ENCODE results near the gene RPS28. TPM values are rescaled to one million over a fixed set of nuclear protein-coding genes. Genes with fewer than 3 reads are reported as not detected.
"Not testable (repeated sequence)": the region's sequence is repeated elsewhere in the genome, so short reads cannot be mapped to it uniquely, and the experiment has no call there.

RPS28 gene
- total RNA-seq, 2 experiments from 2014 or later: 1,292 to 1,333 TPM

DNA sequence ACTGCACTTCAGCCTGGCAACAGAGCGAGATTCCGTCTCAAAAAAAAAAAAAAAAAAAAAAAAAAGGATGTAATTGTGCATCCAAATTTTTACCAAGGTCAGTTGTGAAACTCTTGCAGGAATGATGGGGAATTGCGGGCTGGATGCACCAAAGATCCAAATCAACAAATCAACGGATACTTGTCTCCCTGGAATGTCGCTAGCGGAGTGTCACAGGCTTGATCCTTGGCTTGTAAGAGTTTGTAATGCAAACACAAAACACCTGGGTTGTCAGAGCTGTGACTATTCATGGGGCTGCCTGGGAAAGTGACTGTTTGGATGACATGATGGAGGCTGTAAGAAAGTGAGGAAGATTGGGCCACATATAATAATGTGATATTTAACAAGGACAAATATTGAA lies 17.5 kb downstream of the RPS28 start:
- no peak for ATAC-seq
- CTCF ChIA-PET: interaction anchor here (1.1 to 2.0 kb wide), 3 partner anchors 9 to 16 kb away, joined by 3 to 8 read pairs (median 4); no protein-coding TSS in a partner anchor
- Mint-ChIP-seq H3K27ac (no peak overlapping the region), H3K27me3 (peaks cover 39% of the 10 kb centered on the region), H3K4me3 (no peak overlapping the region), H3K36me3 (no peaks in the 10 kb centered on the region), H3K4me1 (peaks cover 25% of the 10 kb centered on the region), H3K9me3 (ENCODE audit: low read depth) (no peaks in the 10 kb centered on the region)
- DNase-seq: no peak

DNA sequence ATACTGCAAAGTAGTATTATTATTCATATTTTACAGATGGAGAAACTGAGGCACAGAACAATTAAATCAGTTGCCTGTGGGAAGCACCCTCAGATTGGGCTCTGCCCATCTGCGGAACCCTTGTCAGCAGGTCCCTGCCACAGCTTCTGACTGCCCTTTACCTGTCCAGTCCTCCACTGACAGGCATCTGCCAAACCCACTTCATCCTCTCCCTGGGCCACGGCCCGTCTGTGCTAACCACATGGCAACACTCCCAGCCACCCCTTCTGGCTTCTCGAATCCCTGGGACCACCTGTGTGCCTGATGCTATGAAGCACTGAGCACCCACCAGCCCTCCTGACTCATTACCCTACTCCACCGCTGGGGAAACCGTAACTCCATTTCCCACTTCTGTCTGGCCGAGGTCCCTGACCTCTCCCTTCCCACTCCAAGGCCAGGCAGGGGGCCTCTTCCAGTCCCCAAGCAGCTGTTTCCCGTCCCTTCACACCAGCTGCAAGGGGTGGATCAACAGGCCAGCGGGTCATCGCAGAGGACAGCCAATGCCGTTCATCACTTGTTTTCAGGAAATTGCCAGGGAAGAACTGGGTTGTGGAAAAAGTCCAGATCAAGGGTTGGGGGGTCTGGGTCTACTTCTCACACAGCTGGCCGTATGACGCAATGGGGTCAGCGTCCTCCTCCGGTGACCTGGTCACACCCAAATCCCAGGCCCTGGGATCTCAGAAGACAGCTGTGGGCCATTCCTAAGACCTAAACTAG lies 19.2 kb downstream of the RPS28 start:
- no peak for ATAC-seq

DNA sequence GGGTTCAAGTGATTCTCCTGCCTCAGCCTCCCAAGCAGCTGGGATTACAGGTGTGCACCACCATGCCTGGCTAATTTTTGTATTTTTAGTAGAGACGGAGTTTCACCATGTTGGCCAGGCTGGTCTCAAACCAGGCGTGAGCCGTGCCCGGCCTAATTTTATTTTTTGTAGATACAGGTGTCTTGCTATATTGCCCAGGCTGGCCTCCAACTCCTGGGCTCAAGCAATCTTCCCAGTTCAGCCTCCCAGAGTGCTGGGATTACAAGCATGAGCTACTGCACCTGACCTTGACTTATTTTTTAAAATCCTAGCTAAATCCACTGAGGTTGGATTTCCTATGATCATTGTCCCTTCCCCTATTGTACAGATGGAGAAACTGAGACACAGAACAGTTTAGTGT lies 20.2 kb downstream of the RPS28 start:
- not testable (repeated sequence) for H3K27ac Mint-ChIP-seq; ATAC-seq; DNase-seq; H3K9me3 Mint-ChIP-seq (ENCODE audit: low read depth); H3K4me3 Mint-ChIP-seq; H3K36me3 Mint-ChIP-seq
- Mint-ChIP-seq H3K27me3 (peaks cover 27% of the 10 kb centered on the region), H3K4me1 (peaks cover 15% of the 10 kb centered on the region)
- CTCF ChIA-PET: interaction anchor here (1.0 to 5.9 kb wide), 5 partner anchors 13 to 398 kb away, joined by 3 to 48 read pairs (median 3); partner anchors contain the start of gene TIMM44

More for the DNA sequence above, 19.2 kb downstream of the RPS28 start:
- H3K27me3 Mint-ChIP-seq: peaks cover 34% of the 10 kb centered on the region
- no peak for DNase-seq
- H3K4me3 Mint-ChIP-seq: no peak overlapping the region
- H3K4me1 Mint-ChIP-seq: peaks cover 21% of the 10 kb centered on the region
- no peaks in the 10 kb centered on the region for H3K36me3 Mint-ChIP-seq
- no peak overlapping the region for H3K27ac Mint-ChIP-seq
- H3K9me3 Mint-ChIP-seq (ENCODE audit: low read depth): no peaks in the 10 kb centered on the region
- CTCF ChIA-PET: interaction anchor here (0.6 to 5.9 kb wide), 7 partner anchors 9 to 240 kb away, joined by 3 to 48 read pairs (median 3); no protein-coding TSS in a partner anchor

GRCh38 chr19:8342316-8342683 lies 21.0 kb downstream of the RPS28 start:
- CTCF ChIA-PET: interaction anchor here (0.9 to 5.9 kb wide), 2 partner anchors 12 to 23 kb away, joined by 3 to 48 read pairs; no protein-coding TSS in a partner anchor
- H3K4me1 Mint-ChIP-seq: peaks cover 15% of the 10 kb centered on the region
- DNase-seq: no peak
- no peak for ATAC-seq
- no peaks in the 10 kb centered on the region for H3K36me3 Mint-ChIP-seq
- H3K27ac Mint-ChIP-seq: no peak overlapping the region
- no peaks in the 10 kb centered on the region for H3K9me3 Mint-ChIP-seq (ENCODE audit: low read depth)
- peak overlapping the region; percentile 68 for H3K4me3 Mint-ChIP-seq
- peaks cover 25% of the 10 kb centered on the region for H3K27me3 Mint-ChIP-seq

GRCh38 chr19:8342684-8343482 lies 21.6 kb downstream of the RPS28 start, which contains the start of gene KANK3:
KANK3 (minus strand) TSS chr19:8343262; CDS start chr19:8337828, 5,434 bp downstream.
- Mint-ChIP-seq H3K27ac (no peak within 1 kb of the TSS), H3K9me3 (ENCODE audit: low read depth) (no peaks in the 10 kb centered on the region), H3K4me3 (peak within 1 kb of the TSS; percentile 68), H3K27me3 (peaks cover 21% of the 10 kb centered on the region), H3K36me3 (no peaks in the 10 kb centered on the region), H3K4me1 (peaks cover 15% of the 10 kb centered on the region)
- DNase-seq: peak; percentile 98
- peak; percentile 100 for ATAC-seq
- CTCF ChIA-PET: interaction anchor here (0.6 to 5.9 kb wide), 4 partner anchors 8 to 112 kb away, joined by 3 to 48 read pairs (median 8); no protein-coding TSS in a partner anchor

DNA sequence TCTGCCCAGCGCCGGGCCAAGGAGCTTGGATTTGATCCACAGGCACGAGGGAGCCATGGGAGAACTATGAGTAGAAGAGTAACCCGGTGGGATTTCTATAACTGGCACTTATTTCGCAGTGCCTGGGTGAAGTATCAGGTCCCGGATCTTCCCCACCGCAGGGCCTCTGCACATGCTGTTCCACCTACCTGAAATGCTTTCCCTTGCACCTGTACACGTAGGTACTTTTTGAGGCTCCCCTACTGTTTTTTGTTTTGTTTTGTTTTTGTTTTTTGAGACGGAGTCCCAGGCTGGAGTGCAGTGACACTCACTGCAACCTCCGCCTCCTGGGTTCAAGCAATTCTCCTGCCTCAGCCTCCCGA lies 22.2 kb downstream of the RPS28 start:
- Mint-ChIP-seq H3K27ac (no peak overlapping the region), H3K4me3 (peak overlapping the region; percentile 68), H3K36me3 (no peaks in the 10 kb centered on the region), H3K27me3 (peaks cover 17% of the 10 kb centered on the region), H3K4me1 (peaks cover 15% of the 10 kb centered on the region), H3K9me3 (ENCODE audit: low read depth) (no peaks in the 10 kb centered on the region)
- CTCF ChIA-PET: interaction anchor here (0.6 to 5.9 kb wide), 3 partner anchors 9 to 112 kb away, joined by 3 to 48 read pairs (median 12); no protein-coding TSS in a partner anchor
- DNase-seq: no peak
- no peak for ATAC-seq

GRCh38 chr19:8349629-8350372 lies 28.5 kb downstream of the RPS28 start:
- ATAC-seq; H3K4me1 Mint-ChIP-seq; H3K9me3 Mint-ChIP-seq (ENCODE audit: low read depth); DNase-seq; H3K4me3 Mint-ChIP-seq; H3K36me3 Mint-ChIP-seq; H3K27ac Mint-ChIP-seq: not testable (repeated sequence)
- peaks cover 19% of the 10 kb centered on the region for H3K27me3 Mint-ChIP-seq
- CTCF ChIA-PET: interaction anchor here (0.6 to 3.1 kb wide), 2 partner anchors 15 to 143 kb away, joined by 3 to 9 read pairs; no protein-coding TSS in a partner anchor

GRCh38 chr19:8352134-8352827 lies 31.0 kb downstream of the RPS28 start:
- Mint-ChIP-seq H3K4me3 (no peak overlapping the region), H3K9me3 (ENCODE audit: low read depth) (peaks cover 3% of the 10 kb centered on the region), H3K27ac (no peak overlapping the region), H3K27me3 (peaks cover 17% of the 10 kb centered on the region), H3K4me1 (peaks cover 13% of the 10 kb centered on the region), H3K36me3 (no peaks in the 10 kb centered on the region)
- DNase-seq (no peak), ATAC-seq (no peak)
- CTCF ChIA-PET: interaction anchor here (0.6 to 4.0 kb wide), 18 partner anchors 9 to 766 kb away, joined by 3 to 48 read pairs (median 11); partner anchors contain the start of genes ANGPTL4, KANK3, MARCHF2 and MYO1F

GRCh38 chr19:8352845-8353244 lies 31.5 kb downstream of the RPS28 start:
- peaks cover 17% of the 10 kb centered on the region for H3K27me3 Mint-ChIP-seq
- not testable (repeated sequence) for H3K27ac Mint-ChIP-seq; DNase-seq; H3K4me3 Mint-ChIP-seq; ATAC-seq; H3K36me3 Mint-ChIP-seq; H3K9me3 Mint-ChIP-seq (ENCODE audit: low read depth)
- CTCF ChIA-PET: interaction anchor here (0.6 to 4.0 kb wide), 30 partner anchors 10 to 489 kb away, joined by 3 to 48 read pairs (median 6); partner anchors contain the start of genes ANGPTL4, KANK3, MARCHF2 and MYO1F
- peaks cover 13% of the 10 kb centered on the region for H3K4me1 Mint-ChIP-seq

DNA sequence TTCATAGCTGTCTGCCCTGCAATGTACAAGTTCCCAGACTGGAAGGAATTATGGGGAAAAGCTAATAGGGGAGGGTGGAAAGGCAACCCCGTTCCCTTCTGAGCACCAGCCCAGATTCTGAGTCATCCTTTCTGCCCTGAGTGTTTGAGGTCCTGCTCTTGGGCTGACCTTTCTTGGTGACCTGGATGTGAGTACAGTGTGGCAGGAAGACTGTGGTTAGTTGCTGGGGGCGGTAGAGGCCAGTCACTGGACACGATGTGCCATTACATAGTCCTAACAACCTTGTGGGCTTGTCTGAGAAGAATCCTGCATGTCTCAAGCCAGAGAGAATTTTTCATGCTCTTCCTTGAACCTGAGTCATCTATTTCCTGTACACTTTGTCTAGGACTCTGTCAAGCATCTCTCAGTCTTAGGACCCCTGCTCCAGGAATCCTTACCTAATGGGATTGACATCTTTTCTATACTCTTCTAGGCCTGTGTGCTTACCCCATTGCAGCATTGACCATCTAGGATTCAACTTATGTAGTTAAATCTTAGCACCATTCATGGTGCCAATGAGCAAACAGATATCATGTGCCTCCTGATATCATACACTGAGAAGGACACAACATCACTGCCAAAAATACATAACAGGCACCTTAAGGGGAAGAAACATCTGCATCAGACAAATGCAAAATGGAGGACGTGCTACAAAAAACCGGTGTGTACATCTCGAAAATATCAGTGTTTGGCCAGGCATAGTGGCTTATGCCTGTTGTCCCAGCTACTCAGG lies 34.5 kb downstream of the RPS28 start:
- ATAC-seq (no peak), DNase-seq (no peak)
- H3K9me3 Mint-ChIP-seq (ENCODE audit: low read depth): peaks cover 3% of the 10 kb centered on the region
- CTCF ChIA-PET: interaction anchor here (1.0 to 4.0 kb wide), 11 partner anchors 8 to 257 kb away, joined by 3 to 48 read pairs (median 6); partner anchors contain the start of genes ANGPTL4, KANK3 and RAB11B
- peaks cover 11% of the 10 kb centered on the region for H3K4me1 Mint-ChIP-seq
- H3K27ac Mint-ChIP-seq: no peak overlapping the region
- H3K36me3 Mint-ChIP-seq: no peaks in the 10 kb centered on the region
- H3K4me3 Mint-ChIP-seq: no peak overlapping the region
- peaks cover 13% of the 10 kb centered on the region for H3K27me3 Mint-ChIP-seq

GRCh38 chr19:8357007-8357521 lies 35.8 kb downstream of the RPS28 start:
- H3K4me3 Mint-ChIP-seq: no peak overlapping the region
- CTCF ChIA-PET: interaction anchor here (1.1 to 1.6 kb wide), 2 partner anchors 9 to 229 kb away, joined by 3 to 4 read pairs; no protein-coding TSS in a partner anchor
- DNase-seq: no peak

More at GRCh38 chr19:8357007-8357521, 35.8 kb downstream of the RPS28 start:
- no peak for ATAC-seq
- no peak overlapping the region for H3K27ac Mint-ChIP-seq
- peaks cover 10% of the 10 kb centered on the region for H3K4me1 Mint-ChIP-seq
- no peaks in the 10 kb centered on the region for H3K36me3 Mint-ChIP-seq
- H3K9me3 Mint-ChIP-seq (ENCODE audit: low read depth): peaks cover 3% of the 10 kb centered on the region
- peaks cover 9% of the 10 kb centered on the region for H3K27me3 Mint-ChIP-seq

Data from activated CD8-positive, alpha-beta memory T cell treated with anti-CD3 and anti-CD28 coated beads, Interleukin-2, amount 10 ng/mL, durations not matched to agents 7 days and 5 days (primary cell).